Activated CD8-positive, alpha-beta memory T cell treated with anti-CD3 and anti-CD28 coated beads, Interleukin-2, amount 50 U/mL, for 24 hours (primary cell): ENCODE results near the gene NFKBIE.
"Not testable (repeated sequence)": the region's sequence is repeated elsewhere in the genome, so short reads cannot be mapped to it uniquely, and the experiment has no call there.

Experiments used
- DNase-seq: peaks from one replicate; pipeline ENCODE4 v3.0.0-alpha.2; 2020; ENCODE audit errors: extremely low read depth

Gene NFKBIE

DNA sequence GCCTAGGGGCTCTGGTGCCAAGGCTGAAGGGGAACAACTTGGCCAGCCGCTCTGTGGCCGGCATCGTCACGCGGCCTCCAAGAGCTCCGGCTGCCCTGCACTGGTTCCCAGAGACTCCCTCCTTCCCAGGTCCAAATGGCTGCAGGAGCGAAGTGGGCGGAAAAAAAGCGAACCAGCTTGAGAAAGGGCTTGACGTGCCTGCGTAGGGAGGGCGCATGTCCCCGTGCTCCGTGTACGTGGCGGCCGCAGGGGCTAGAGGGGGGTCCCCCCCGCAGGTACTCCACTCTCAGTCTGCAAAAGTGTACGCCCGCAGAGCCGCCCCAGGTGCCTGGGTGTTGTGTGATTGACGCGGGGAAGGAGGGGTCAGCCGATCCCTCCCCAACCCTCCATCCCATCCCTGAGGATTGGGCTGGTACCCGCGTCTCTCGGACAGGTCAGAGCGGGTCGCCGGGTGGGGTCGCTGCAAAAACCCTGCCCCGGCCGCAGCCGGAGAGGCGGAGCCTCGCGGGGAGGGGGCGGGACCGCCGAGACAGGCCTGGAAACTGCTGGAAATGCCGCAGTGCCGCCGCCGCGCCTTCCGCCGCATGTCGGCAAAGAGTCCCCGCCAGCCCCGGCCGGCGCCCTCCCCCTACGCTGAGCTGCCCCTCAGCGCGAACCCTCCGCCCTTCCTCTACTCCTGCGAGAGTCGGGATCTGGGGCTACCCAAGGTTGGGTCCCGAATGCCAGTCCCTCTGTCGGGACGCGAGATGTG lies 19.3 kb downstream of the NFKBIE start:
- DNase-seq = peak; percentile 69

DNA sequence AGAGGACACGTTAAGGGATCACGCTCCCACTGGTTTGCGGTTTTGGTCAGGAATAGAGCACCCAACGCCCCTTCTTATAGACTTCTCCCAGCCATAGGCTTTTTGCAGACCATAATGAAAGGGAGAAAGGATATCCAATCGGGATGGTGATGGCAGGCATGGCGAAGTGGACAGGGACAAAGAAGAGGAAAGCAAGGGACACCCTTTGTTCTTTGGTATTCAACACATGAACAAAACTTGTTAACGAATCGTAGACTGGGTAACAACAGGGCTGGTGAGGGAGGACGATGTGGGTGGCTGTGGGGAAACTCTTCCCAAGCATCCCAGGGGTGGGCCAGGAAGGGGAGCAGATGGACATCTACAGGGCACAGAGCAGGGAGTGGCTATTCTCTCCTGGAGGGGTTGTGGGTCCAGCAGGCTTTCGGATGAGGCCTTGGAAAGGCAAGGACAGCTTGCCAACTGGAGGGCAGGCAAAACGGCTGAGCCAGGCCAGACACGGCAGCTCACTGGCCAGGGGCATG lies 19.9 kb downstream of the NFKBIE start:
- DNase-seq = no peak

DNA sequence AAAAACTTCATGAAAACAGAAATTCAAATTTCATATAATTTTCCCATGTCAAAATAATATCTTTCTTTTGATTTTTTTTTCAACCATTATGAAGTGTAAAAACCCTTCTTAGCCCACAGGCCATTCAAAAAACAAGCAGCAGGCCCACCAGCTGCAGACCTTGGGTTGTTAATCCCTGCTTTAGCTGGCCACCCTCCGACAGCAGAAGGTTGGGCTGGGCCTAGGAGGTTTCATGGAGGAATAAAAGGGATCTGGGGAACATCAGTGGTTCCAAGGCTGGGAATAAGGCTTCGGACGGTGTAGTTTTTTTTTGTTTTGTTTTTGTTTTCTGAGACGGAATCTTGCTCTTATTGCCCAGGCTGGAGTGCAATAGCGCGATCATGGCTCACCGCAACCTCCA lies 22.0 kb downstream of the NFKBIE start:
- DNase-seq = no peak

DNA sequence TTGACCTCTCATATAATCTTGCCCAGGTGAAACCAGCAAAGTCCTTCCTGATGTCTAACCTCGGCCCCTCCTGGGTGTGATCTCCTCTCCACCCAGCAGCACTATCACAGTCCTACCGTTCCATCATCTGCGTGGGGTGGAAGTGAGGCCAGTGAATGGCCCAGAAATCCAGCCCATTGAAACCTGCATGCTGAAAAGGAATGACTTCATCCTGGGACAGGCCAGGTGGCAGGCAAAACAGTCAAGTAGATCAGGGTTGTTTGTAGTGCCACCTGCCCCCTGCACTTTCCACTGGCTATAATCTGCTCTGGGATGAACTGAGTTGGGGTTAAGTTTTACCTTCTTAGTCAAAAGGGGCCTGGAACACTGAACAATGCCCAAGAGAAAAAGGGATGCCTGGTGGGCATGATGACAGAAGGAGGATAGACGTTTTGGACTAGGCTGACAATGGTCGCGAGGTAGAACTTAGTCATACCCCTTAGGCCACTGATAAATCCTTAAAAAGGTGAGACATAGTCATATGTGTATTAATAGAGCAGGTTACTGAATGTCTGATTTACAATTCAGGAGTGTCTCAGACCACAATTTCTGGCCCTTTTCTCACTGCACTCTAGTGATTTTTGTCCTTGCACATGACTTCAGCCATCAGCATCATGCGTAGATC lies 26.5 kb downstream of the NFKBIE start:
- DNase-seq = no peak

DNA sequence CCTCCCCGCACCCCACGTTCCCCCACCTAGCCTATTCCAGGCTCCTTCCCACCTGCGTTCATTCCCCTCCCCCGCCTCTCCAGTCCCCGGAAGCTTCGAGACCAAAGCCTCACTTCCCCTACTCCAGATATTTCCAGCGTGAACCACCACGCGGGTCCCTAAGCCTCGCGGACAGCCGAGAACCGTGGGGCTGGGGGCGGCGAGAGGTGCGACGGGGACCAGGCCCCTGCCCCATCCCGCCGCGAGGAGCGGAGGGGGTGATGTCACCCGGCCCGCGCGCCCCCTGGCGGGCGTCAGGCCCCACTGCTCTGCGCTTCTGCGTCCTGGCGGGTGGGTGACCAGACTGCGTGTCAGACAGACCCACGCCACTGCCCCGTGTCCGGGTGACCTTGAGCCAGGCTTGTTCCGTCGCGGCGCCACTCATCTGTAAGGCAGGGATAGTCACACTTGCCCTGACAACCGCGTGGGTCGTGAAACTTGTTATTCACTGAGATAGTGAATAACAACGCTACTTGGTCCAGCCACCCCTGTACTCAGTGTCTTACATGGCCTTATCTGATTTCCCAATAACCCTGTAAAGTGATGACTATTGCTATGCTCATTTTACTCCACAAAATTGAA lies 27.4 kb downstream of the NFKBIE start:
- peak; percentile 61 for DNase-seq

DNA sequence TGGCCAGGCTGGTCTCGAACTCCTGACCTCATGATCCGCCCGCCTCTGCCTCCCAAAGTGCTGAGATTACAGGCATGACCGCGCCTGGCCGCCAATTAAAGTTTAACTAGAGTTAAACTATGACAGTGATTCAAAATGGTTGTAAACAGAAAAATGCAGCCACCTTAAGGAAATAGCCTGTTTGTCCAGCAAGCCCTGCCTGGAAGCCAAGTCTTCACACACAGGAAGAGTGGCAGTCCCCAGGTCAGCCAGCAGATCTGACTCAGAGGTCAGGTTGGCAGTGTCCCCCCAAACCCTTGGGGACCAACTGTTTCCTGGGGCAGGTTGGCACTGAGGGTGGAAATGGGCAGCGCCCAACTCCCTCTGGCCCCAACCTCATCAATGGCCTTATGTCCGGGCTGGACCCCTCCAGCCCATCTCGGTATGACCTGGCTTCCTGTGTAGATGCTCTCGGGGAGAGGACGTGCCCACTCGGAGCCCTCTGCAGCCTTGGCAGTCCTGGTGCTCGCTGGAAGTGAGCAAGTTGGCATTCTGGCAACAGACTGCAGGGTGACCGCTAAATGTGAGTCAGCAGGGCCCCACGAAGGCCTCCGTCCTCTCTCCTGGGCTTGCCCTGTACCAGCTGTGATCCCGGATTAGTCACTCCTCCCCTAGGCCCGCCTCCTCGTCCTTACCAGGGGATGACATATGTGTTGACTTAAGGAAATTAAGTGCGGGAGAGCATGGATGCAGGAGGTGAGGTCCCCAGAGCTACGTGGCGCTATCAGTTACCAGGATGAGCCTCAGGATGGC lies 28.1 kb downstream of the NFKBIE start:
- peak; percentile 49 for DNase-seq

DNA sequence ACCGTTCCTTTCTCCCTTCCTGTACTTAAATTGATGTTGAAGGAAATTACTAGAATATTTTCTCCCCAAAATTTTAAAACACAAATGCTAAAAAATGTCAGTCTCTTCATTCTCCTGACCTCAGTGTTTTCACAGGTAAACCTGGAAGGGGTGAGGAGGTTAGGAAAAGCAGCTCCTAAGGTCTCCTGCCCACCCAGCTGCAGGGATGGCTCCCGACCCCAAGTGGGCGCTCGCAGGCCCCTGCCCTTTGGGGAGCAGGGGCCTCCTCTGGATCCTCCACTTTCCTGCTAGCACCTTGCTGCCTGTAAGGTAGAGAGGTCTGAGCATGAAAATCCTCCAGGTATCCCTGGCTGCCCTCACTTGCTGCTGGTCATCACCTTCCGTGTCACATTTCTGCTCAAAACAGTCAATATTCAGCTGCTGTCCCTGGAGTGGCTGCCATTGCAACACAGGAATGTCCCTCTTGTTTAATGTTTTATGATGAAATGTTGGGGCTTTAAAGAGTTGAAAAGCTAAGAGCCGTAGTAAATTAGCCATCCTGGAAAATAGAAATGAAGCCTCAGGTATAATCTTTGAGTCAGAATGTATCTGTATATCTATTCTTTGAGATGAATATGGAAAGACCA lies 29.3 kb downstream of the NFKBIE start:
- no peak for DNase-seq

DNA sequence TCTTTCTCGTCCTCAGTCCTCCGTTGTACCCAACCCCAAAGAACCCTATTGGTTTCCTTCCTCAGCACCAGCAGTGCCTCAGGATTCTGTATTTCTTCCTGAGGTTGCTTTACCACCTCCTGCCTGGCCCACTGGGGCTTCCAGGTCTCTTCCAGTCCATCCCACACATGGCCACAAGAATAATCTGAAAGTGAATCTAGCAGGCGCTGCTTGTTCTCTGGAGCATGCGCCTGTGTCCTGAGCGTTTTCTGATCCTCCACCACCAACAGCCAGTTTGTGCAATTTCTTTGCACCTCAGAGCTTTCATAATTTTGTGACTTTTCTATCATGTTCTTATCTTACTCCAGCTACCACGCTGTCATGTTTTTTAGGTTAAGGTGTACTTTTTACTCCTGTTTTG lies 30.1 kb downstream of the NFKBIE start:
- DNase-seq = no peak

DNA sequence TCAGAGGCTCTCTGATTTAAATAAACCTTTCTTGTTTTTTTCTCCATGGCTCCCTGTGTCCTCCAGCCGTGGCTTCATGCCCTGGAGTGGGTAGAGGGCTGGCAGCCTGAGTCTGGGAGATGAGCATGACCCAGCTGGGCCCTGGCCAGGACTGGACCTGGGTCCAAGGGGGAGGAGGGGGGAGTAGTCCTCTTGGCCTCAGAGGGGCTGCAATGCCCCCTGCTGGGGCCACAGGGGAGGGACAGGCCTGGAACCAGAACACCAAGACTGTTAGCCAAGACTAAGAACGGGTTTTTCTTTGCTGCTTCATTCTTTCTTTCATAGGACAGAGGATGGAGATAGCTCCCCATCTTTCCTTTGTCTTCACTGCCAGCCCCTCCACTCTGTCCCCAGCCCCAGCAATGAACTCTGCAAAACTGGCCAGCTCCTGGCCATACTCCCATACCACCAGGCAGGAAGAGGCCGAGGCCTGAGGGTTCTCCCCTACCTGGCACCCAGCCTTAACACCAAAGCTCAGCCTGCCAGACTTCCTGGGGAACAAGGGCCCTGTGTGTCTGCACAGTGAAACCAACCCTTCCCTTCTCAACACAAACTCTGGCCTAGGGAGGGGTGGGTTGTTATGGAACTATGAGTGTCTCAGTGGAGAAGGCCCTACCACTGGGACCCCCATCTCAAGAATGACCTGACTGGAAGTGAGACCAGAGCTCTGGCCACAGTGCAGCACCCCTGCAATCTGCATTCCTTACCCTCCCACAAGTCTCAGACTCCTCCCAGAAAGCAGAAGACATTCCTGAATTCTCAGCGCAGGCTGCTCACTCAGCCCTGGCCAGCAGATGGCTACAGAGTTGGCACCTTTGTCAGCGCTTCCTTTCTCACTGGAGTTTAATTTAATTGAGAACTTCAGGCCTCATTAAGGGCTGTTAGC lies 31.0 kb downstream of the NFKBIE start:
- no peak for DNase-seq

DNA sequence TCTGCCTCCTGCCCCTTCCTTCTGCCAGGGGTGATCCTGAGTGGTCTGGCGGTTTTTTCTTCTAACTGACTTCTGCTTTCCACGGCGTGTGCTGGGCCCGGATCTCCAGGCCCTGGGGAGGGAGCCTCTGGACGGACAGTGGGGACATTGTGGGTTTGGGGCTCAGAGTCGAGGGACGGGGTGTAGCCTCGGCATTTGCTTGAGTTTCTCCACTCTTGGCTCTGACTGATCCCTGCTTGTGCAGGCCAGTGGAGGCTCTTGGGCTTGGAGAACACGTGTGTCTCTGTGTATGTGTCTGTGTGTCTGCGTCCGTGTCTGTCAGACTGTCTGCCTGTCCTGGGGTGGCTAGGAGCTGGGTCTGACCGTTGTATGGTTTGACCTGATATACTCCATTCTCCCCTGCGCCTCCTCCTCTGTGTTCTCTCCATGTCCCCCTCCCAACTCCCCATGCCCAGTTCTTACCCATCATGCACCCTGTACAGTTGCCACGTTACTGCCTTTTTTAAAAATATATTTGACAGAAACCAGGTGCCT lies 31.7 kb downstream of the NFKBIE start:
- no peak for DNase-seq

DNA sequence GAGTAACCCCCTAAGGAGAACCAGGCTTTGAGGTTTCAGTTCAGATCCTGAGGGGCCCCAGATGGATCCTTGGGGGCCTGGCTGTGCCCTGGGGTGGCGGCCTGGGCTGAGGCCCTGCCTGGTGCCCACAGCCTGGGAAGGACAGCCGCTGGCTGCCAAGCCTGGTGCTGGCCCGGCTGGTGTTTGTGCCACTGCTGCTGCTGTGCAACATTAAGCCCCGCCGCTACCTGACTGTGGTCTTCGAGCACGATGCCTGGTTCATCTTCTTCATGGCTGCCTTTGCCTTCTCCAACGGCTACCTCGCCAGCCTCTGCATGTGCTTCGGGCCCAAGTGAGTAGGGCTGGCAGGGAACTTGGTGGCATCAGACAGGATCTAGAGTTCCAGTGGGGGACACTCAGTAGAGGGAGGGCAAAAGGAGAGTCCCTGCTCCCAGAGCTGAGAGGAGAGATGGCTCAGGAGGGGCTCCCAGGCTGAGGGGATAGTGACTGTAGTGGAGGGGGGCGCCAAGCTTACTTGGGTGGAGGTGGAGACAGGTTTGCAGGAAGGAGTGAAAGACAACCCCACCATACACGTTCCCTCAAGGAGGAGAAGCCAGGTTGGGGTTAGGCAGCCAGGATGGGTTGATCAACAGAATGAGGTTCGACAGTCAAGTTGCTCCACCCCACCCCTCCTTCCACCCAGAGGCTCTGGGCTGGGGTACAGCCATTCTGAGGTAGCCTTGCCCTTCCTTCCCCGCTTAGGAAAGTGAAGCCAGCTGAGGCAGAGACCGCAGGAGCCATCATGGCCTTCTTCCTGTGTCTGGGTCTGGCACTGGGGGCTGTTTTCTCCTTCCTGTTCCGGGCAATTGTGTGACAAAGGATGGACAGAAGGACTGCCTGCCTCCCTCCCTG lies 32.4 kb downstream of the NFKBIE start:
- DNase-seq = no peak

DNA sequence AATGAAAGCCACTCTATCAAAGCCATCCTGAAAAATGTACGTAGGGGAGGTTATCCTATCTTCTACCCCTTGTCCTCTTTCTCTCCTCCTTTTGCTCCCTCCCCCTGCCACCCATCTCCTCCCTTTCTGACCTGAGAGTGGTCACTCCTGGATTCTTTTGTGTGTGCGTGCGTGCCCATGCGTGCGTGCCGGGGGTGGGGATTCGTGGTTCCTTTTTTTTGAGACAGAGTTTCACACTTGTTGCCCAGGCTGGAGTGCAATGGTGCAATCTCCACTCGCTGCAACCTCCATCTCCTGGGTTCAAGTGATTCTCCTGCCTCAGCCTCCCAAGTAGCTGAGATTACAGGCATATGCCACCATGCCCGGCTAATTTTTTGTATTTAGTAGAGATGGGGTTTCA lies 33.9 kb downstream of the NFKBIE start:
- DNase-seq = not testable (repeated sequence)

DNA sequence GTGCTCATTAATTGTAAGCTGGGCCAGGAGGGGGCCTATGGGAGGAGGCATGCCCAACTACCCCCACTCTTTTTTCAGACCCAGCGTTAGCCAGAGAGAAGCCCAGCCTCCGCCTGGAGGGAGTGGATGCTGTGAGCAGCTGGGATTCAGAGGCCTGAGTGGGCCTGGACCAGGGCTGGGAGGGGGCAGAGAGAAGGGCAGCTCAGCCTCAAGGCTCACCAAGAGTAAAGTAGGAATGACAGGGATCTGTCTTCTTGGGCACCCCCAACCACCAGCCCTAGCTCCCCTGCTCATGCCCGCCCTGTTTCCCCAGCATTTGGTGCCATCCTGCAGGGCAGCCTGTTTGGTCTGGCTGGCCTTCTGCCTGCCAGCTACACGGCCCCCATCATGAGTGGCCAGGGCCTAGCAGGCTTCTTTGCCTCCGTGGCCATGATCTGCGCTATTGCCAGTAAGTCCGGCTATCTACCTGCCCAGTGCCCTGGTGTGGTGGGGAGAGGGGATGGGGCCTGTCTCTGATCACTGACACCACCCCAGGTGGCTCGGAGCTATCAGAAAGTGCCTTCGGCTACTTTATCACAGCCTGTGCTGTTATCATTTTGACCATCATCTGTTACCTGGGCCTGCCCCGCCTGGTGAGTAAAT lies 35.2 kb downstream of the NFKBIE start:
- no peak for DNase-seq

DNA sequence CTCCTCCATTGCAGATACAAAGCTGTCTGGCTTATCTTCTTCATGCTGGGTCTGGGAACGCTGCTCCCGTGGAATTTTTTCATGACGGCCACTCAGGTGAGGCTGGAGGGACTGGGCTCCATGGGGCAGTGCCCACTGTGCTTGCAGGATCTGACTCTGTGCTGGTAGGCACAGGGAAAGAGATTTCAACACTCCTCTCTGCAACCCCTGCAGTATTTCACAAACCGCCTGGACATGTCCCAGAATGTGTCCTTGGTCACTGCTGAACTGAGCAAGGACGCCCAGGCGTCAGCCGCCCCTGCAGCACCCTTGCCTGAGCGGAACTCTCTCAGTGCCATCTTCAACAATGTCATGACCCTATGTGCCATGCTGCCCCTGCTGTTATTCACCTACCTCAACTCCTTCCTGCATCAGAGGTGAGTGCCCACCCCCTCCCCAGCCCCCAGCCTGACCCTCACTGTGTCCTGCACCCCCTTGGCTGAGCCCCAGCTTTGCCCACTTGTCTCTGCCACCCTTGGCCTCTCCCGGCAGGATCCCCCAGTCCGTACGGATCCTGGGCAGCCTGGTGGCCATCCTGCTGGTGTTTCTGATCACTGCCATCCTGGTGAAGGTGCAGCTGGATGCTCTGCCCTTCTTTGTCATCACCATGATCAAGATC lies 35.8 kb downstream of the NFKBIE start:
- DNase-seq = no peak

DNA sequence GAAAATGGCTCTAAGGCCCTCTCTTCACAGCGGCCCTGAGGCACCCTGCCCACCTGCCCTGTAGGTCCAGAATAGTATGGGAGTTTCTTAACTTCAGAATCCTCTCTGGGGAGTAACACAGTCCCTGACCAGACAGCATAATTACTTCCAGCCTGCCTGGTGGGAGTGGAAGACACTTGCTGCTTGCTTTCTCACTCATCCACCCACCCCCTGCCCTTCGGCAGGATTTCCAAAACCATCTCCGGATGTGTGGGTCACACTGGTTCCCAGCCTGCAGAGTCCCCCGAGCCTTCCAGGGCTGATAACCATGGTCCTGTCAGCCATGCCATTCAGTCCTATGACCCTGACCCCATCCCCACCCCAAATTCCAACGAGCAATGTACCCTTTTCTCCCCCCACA lies 36.5 kb downstream of the NFKBIE start:
- no peak for DNase-seq

DNA sequence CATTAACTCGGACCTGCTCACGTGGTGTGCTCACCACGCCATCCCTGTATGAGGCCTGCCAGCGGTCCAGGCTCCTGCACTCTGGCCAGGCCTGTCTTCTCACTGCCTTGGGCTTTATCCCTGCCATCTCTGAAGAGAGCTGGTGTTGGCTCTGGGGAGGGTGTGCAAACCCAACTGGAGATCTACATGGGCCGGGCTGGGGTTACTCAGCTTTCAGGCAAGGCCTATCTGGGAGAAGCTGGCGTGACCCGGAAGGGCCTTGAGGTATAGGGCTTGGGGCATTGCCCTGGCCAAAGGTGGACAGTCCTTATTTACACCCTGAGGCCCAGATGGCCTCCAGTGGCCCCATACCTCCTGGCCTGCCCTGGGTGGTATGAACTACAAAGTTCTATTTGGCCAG lies 36.9 kb downstream of the NFKBIE start:
- DNase-seq = no peak

DNA sequence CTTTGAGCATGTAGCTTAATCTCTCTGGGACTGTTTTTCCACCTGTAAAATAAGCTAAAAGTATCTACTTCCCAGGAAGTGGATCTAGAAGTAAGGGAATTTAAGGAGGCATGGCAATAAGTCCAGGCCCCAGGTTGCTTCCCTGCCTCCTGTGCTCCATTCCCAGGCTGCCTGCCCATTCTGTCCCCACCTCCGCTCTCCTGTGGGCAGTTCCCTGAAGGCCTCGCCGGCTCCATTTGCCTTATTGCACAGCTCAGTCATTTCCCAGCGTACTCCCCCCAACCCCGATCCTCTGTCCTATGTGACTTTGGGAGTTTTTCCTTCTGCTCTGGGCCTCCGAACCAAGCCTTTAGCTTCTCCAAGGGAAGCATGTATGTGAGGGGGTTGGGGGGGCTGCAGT lies 37.3 kb downstream of the NFKBIE start:
- no peak for DNase-seq

DNA sequence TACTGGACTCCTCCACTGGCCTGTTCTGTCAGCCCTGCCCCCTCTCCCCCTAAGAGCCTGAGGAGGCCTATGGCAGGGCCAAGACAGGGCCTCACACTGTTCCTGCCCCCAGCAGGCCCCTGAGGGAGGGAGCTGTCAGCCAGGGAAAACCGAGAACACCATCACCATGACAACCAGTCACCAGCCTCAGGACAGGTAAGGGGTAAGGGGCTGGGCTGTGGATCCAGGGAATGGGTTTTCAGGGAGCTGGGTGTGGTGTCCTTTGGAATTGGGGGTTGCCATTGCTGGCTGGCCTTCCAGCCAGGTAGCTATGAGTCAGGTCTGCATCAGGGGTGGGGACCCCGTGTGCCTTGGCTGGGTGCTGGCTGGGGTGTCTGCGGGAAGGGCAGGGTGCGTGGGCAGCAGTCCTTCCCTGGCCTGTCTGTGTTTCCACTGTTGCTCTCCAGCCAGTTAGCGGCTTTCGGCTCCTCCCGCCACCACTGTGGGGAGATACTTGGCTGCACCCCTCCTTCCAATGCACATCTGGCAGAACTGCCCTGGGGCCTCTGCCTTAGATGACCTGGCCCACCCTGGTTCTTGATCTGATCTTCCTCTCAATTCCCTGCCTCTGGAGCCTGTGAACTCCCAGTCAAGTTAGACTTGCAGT lies 38.1 kb downstream of the NFKBIE start:
- no peak for DNase-seq
